DLD1 (cell line): ENCODE measurements around the gene MAPKAPK2.

Source experiments
- in situ Hi-C: cut with HindIII; loops from 2 replicates; pipeline ENCODE4 v1.10.0; 2017; ENCODE audit warnings: low sequenced_read_pairs

The MAPKAPK2 gene

GRCh38 chr1:206682111-206682510 lies 2.6 kb upstream of the MAPKAPK2 start:
- in situ Hi-C loops: no loop called here

DNA sequence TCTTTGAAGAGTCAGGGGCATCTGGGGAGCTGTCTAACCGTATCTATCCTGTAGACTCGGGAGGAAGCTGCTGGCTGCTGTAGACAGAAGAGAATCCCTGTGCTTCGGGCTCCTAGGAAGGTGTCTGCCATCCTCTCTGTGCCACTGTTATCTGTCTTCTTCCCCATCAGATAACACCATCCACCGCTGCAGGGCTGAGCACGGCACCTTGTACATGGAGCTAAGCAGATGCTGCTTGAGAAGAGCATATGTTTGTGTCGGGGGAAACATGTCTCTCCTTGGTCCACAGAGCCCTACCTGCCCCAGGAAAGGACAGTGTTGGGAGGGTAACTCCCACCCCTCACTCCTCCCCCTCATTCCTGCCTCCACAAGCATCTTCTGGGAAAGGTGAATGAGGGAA lies 1.4 kb upstream of the MAPKAPK2 start:
- in situ Hi-C loops: no loop called here

- in situ Hi-C loops: no loop called here
Measured at GRCh38 chr1:206684003-206684402, 702 bp upstream of the MAPKAPK2 start.

- in situ Hi-C loops: no loop called here
Measured at GRCh38 chr1:206685334-206685768, 646 bp downstream of the MAPKAPK2 start.

DNA sequence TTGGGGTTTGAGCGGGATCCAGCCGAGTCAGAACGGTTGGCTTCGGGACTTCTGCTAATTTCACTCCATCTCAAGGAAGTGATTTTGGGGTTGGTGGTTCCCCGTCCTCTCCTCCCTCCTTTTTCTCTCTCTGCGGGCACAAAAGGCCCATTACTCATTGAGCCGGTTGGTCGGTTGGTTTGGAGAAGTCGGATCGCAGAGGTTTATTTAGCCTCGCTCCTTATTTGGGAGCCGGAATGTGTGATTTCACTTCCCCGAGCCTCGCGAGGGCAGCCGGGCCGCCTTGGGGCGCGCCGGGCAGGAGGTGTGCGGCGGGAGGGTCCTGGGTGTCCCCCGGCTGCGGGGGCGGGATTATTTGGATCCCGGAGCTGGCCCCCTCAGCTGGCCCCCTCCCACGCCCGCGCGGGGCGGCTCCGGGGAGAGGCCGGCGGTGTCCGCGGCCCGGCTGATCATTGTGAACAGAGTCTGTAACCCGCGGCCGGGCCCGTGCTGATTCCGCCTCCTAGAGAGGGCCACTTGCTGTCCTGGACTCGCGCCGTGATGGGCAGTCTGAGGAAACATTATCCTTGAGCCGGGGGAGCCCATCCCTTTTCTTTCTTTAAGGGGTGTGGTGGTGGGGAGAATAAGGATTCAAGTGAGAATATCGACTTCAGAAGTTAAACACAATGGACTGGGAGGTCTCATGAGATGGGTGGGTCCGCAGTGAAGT lies 1.2 kb downstream of the MAPKAPK2 start:
- in situ Hi-C loops: no loop called here

- in situ Hi-C loops: no loop called here
Measured at GRCh38 chr1:206686478-206687249, 2.0 kb downstream of the MAPKAPK2 start.

DNA sequence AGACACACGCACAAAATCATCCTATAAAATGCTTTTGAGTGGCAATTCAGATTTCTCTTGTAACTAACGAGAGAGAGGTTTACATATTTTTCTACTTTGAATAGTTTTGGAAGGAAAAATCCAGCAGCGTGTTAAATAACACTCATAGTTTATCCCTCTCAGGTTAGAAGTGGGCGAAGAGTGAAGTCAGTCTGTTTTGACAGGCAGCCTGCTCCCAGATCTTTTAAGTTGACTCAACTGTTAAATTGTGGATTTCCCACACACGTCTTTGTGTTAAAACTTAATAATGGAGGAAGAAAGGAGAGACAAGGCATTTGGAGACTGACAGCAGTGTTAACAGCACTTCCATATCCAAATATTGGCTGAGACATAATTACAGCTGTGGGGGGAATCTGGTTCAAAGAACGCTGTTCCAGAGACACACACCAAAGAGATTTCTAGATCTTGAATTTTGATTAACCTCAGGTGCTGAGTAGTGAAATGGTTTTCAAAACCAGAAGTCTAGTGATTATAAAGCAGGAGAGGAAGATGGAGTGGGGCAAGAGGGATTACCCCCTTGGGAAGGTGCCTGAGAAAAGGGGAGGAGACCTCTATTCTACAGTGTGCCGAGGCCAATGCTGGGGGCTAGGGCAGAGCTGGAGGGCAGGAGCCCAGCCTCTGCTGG lies 2.7 kb downstream of the MAPKAPK2 start:
- in situ Hi-C loops: no loop called here

GRCh38 chr1:206687915-206688442 lies 3.3 kb downstream of the MAPKAPK2 start:
- in situ Hi-C loops: no loop called here

DNA sequence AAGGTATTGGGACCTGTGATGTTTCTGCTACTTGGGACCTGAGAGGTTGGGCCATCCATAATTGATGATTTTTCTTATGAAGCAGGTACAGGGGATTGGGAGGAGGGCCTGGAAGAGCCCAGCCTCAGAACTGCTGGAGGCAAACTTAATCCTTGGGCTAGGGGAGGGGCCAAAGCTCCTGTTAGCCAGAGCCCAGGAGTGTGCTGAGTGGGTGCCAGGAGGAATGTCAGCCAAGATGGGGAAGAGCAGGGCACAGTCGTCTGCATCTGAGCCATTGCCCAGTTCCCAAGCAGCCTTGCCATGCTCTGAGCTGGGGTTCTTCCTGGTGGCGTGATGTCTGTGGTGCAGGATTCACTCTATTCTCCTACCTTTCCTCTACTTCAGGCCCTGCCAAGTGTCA lies 5.8 kb downstream of the MAPKAPK2 start:
- in situ Hi-C loops: no loop called here

- in situ Hi-C loops: no loop called here
Measured at GRCh38 chr1:206691604-206692003, 6.9 kb downstream of the MAPKAPK2 start.

DNA sequence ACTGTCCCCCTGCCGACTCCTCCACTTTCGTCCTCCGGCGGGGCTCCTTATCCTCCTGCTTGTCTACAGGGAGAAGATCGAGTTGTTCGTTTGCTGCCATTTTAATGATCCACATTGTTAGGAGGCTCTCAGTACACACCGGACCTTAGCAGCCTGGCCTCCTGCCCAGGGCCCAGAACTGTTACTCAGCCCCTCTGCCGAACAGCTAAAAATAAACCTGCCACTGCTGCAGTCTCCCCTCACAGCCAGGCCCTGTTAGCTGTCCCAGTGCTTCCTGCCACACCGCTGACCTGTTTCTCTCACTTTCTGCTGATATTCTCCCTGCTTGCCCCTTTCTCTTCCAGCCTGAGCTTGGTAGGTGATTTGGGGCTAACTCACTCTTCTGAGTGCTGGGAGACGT lies 8.3 kb downstream of the MAPKAPK2 start:
- in situ Hi-C loops: no loop called here

- in situ Hi-C loops: no loop called here
Measured at GRCh38 chr1:206693592-206693991, 8.9 kb downstream of the MAPKAPK2 start.

DNA sequence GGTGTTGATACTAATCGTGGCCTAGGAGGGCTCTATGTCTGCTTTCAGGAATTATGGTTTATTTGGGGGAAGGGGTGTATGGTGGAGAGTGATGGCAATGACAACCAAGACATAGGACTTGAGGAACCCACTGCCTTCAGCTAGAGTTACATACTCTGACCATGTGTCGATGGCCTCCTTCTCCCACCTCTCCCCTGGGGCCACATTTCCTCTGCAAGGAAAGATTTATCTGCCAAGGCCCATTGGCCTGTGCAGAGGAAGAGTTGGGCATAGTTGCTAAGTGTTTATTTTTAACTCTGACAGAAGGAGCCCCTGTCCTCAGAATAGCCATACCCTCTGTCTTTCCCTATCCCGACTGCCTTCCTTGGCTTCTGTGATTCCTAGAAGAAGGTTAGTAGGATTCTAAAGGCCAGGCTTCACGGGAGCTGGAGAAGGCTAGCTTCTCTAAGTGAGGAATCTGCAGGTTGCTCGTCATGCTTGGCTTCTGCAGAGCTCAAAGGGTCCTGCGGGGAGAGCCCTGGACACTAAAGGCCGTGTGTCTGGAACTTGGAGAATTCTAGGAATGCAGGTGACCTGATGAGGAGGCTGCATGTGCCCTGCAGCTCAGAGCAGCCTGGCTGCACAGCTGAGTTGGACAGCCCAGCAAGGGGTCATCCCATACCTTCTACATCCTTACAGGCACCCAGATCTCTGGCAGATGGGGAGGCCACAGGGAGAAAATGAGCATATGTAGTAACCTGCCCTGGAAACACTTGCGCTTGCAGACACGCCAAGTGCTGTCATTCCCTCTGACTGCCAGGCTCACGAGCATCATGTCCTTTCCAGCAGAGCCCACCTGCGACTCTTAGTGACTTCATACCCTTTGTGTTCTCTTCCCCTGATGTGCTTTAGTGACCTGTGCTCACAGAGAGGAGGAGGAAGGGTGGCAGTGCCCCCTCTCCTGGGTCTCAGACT lies 9.7 kb downstream of the MAPKAPK2 start:
- in situ Hi-C loops: no loop called here

DNA sequence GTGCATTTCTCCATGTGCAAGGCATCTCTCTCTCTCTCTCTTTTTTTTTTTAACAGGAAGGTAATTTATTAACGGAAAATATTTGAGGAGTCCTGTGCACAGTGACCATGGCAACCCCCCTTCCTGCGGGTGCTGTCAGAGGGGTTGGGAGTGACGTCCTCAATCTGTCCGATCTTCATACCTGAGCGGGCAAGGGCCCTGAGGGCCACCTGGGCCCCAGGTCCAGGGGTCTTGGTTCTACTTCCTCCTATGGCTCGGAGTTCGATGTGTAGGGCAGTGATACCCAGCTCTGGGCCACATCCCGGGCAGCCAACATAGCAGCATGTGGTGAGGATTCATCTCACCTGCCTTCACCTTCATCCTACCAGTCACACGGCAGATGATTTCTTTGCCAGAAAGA lies 11.0 kb downstream of the MAPKAPK2 start:
- in situ Hi-C loops: no loop called here

DNA sequence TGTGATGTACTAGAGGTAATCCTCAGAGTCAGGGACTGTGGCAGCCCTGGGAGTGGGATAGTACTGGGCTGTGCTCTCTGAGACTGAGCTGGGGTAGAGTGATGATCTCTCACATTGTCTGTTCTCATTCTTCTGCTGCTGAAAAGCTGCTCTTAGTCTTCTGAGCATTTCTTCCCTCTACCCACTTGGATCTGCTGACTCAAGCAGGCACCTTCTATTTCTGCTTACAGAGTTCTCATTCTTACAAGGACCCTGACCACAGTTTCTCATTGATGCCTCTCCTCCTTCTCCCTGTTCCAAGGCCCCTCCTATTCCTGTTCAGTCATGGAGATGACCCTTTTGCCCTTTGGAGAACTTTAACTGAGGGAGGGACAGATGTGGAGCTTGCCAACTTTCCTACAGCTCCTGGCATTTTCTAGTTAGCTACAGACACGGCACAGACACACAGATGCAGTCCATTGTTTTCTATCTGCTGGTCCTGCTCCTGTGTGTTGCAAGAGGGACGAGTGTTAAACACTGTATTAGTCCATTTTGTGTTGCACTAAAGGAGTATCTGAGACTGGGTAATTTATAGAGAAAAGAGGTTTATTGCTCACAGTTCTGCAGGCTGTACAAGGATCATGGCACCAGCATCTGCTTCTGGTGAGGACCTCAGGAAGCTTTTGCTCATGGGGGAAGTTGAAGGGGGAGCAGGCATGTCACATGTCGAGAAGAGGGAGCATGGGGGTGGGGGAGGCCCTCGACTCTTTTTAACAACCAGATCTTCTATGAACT lies 12.3 kb downstream of the MAPKAPK2 start:
- in situ Hi-C loops: no loop called here

DNA sequence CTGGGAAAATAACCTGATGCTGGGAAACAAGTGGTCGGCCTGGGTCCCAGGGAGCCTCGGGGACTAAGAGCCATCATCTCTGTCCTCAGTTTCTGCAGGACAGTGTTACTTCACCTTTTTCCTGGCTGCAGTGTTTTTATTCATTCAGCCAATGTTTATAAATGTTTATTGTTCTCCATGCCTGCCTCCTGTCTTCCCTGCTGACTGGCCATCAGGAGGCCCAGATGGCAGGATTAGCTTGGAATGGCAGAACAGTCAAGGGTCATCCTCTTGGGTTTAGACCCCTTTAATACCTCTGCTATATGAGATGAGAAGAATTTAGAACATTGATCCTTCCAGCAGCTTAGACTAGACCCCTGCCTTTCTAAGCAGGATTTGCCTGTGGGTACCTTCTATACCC lies 13.3 kb downstream of the MAPKAPK2 start:
- in situ Hi-C loops: no loop called here

DNA sequence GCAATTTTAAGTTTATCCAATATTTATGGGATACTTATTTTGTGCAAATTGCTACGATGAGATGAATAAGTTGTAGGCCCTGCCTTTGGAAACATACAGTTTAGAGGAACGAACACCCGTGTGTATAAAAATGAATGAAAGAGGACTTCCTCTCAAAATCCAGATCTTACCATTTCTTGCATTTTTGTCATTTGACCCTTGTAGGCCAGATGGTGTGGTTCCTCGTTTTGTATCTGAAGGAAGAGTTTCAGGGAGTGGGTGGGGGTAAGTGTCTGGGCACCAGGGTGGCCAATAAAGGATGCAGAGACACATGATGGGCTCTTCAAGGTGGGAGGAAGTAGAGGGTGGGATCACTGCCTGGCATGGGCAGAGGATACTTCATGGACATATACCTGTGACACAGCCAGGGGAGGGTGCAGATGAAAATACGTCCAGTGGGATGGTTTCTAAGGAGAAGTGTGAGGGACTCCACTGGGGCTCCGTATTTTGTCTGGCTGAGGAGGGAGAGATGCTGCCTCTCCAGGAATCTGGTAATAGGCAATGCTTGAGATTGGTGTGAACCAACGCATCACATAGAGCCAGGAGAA lies 14.4 kb downstream of the MAPKAPK2 start:
- in situ Hi-C loops: no loop called here

DNA sequence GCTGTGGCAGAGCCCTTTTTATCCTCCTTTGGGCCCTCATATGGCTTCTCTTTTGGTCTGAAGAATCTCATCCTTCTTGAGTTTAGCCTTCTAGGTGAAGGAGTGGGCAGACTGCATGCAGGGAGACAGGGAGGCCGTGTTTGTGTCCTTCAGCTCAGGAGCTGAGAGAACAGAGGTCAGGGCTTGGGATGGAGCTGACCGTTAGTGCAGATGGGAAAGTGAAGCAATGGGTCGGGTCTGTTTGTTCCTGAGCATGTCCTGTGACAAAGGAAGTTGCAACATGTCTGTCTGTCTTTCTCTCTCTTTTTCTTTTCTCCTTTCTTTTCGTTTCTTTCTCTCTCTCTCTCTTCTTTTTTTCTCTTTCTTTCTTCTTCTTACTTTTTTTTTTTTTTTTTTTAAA lies 14.9 kb downstream of the MAPKAPK2 start:
- in situ Hi-C loops: no loop called here

DNA sequence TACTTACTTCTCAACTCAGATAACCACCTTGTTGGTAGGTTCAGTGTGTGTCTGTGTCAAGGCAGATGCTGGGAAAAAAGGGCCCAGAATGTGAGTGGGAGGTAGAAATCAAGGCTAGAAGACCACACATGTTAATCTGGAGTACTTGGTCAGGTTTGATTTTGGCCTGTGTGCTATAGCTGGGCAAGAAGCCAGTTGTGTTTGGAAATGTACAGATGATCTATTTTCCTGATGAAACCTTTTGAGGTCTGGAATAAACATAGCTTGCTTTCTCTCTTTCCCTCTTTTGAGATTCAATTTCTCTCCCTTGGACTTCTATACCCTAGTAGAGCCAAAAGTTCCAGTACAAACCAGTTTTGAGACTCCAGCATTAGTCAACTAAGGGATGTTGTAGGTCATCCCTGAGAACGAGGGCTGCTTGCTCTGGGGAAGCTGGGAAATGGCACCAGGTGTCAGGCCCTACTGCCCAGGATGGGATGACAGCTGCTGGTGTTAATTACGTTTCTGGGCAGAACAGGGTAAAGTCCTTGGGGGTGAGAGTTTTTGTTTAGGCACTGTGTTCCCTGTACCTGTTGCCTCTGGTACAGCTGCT lies 15.8 kb downstream of the MAPKAPK2 start:
- in situ Hi-C loops: no loop called here
